Erythroblast (primary cell): ENCODE data around the gene HEXD.

Source experiments
- GATA1 ChIP-seq: IDR thresholded peaks from 2 replicates; pipeline ENCODE4 v1.6.1; 2011; ENCODE audit warnings: low read depth, mild to moderate bottlenecking, control low read depth, low read length, moderate library complexity
- POLR2A ChIP-seq: IDR thresholded peaks from 2 replicates; pipeline ENCODE4 v1.6.1; 2011; ENCODE audit warnings: mild to moderate bottlenecking, low read length

GRCh38 chr17:82434216-82434565 lies 16.0 kb downstream of the HEXD start:
- TF ChIP-seq POLR2A (no peak), GATA1 (no peak)
